DOHH2 (cell line): ENCODE data around the gene SPTBN4.

Source experiments
- CTCF ChIP-seq: fragments of 200-600 bp; sonication (generic); IDR thresholded peaks from one replicate; pipeline ENCODE4 v1.5.1; 2014; ENCODE audit warnings: antibody characterized with exemption, mild to moderate bottlenecking, low read depth, low read length; ENCODE audit not compliant: poor library complexity, severe bottlenecking
- EZH2phosphoT487 ChIP-seq: fragments of 200-600 bp; sonication (generic); IDR thresholded peaks from 2 replicates; pipeline ENCODE4 v1.6.1; 2017; ENCODE audit warnings: borderline replicate concordance, mild to moderate bottlenecking, antibody characterized with exemption, low read length, moderate library complexity, mixed read lengths

DNA sequence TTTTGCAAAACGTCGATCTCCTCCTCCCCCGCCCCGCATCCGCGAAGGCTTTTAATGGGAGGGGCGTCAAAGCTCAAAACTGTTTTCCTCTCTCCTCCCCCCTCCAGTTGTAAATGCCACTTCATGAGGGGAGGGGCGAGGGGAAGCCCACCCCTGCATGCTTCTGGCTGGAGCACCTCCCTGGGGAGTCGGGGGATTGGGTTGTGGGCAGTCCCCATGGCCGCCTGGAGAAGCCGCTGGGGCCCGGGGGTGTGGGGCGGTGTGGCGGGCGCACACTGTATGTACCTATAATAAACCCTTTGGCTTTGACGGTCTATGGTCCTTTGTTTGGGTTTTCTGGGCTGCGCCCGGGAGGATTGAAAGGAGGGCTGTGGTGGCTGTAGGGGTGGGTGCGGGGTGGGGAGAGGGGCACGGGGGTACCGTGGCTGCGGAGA lies 109.4 kb downstream of the SPTBN4 start:
- TF ChIP-seq CTCF (no peak), EZH2phosphoT487 (no peak)
